Urinary bladder (tissue), 4 donors: ENCODE results near the gene OFD1. TPM values are rescaled to one million over a fixed set of nuclear protein-coding genes. Genes with fewer than 3 reads are reported as not detected.

Source experiments
- DNase-seq: peaks from one replicate; pipeline ENCODE4 v3.0.0-alpha.2; 2015; ENCODE audit errors: extremely low spot score
- H3K27ac ChIP-seq: one replicate; pipeline ENCODE4 v1.5.1; 2013; ENCODE audit warnings: low read depth, mild to moderate bottlenecking, moderate library complexity
- H3K36me3 ChIP-seq: one replicate; pipeline ENCODE4 v1.6.1; 2013; ENCODE audit warnings: mild to moderate bottlenecking, moderate library complexity; ENCODE audit not compliant: insufficient read depth
- H3K4me1 ChIP-seq: one replicate; pipeline ENCODE4 v1.6.1; 2013; ENCODE audit warnings: mild to moderate bottlenecking, moderate library complexity; ENCODE audit not compliant: insufficient read depth
- H3K4me3 ChIP-seq: one replicate; pipeline ENCODE4 v1.5.1; 2013; ENCODE audit warnings: low read depth, low read length
- WGBS: extraction: QIAGEN DNeasy Blood & Tissue Kit; methylation state at CpG from one replicate; pipeline ENCODE4 v1.1.7; 2013; 5-methylcytosine and 5-hydroxymethylcytosine counted together
- polyA plus RNA-seq: library from polyadenylated mRNA; stranded (reverse); fragments of 200-250 nt; gene quantifications from one replicate; pipeline ENCODE4 v1.2.3, GENCODE V29; 2013
- total RNA-seq: library from RNA; depleted of rRNA; stranded (reverse); fragments of >200 nt; gene quantifications from one replicate; pipeline ENCODE4 v1.2.3, GENCODE V29; 2014
- donor health status: healthy with polysubstance abuse.
- donor health status: healthy.

The OFD1 gene
- total and polyA plus RNA-seq, 2 donors: 11.4 to 52.3 TPM

- peaks cover 4% of the 10 kb centered on the region for H3K36me3 ChIP-seq
- no peaks in the 10 kb centered on the region for H3K4me1 ChIP-seq
- H3K27ac ChIP-seq: no peak overlapping the region
- no peak for DNase-seq
- no peak overlapping the region for H3K4me3 ChIP-seq
These were observed 16.3 kb downstream of the OFD1 start for GRCh38 chrX:13750812-13751211.

DNA sequence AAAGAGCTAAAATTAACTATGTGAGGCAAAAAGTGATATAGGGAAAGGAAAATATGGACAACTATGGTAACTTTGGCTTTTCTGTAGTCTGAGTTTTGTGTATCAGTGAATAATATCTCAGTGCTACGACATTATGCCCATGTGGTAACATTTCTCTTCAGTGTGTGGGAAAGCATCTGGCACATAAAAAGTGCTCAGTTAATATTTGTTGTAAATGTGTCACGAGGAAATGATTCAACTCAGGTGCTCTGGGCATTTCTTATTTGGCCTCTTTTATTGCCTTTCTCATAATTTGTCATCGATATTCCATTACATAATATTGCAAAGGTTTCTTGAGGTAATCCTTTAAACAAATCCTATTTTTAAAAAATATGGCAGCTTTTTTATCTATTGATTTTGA, 17.6 kb downstream of the OFD1 start:
- 74% methylated on average over 3 of the region's 3 CpGs for WGBS
- Histone ChIP-seq H3K4me1 (no peaks in the 10 kb centered on the region), H3K27ac (no peak overlapping the region), H3K36me3 (peaks cover 6% of the 10 kb centered on the region), H3K4me3 (no peak overlapping the region)
- no peak for DNase-seq

- Histone ChIP-seq H3K4me1 (no peaks in the 10 kb centered on the region), H3K36me3 (peaks cover 6% of the 10 kb centered on the region), H3K27ac (no peak overlapping the region), H3K4me3 (no peak overlapping the region)
- DNase-seq: no peak
- 62% methylated on average over 3 of the region's 3 CpGs for WGBS
These were observed 18.1 kb downstream of the OFD1 start for GRCh38 chrX:13752646-13753045.

GRCh38 chrX:13754765-13755164, 20.2 kb downstream of the OFD1 start:
- H3K27ac ChIP-seq: no peak overlapping the region
- no peak for DNase-seq
- WGBS: 98% methylated on average over 1 of the region's 1 CpG
- H3K36me3 ChIP-seq: peaks cover 4% of the 10 kb centered on the region
- no peaks in the 10 kb centered on the region for H3K4me1 ChIP-seq
- H3K4me3 ChIP-seq: no peak overlapping the region

- Histone ChIP-seq H3K36me3 (peaks cover 4% of the 10 kb centered on the region), H3K4me3 (no peak overlapping the region), H3K27ac (no peak overlapping the region), H3K4me1 (no peaks in the 10 kb centered on the region)
- 63% methylated on average over 1 of the region's 1 CpG for WGBS
- DNase-seq: no peak
These were observed 20.7 kb downstream of the OFD1 start for GRCh38 chrX:13755254-13755653.

DNA sequence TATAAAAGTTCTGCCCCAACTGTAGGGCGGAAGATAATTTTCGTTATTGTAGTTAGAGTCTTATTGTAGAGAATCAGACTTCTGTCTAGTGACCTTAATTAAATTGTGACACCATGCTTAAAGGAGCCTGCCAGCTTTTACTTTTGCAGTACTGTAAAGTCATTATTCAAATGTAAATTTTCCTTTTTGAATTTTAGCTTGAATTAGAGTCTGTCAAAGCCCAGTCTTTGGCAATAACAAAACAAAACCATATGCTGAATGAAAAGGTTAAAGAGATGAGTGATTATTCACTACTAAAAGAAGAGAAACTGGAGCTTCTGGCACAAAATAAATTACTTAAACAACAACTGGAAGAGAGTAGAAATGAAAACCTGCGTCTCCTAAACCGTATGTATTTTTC, 21.8 kb downstream of the OFD1 start:
- WGBS: 97% methylated on average over 4 of the region's 4 CpGs
- H3K36me3 ChIP-seq: peaks cover 6% of the 10 kb centered on the region
- no peak overlapping the region for H3K4me3 ChIP-seq
- H3K27ac ChIP-seq: no peak overlapping the region
- H3K4me1 ChIP-seq: no peaks in the 10 kb centered on the region
- no peak for DNase-seq

DNA sequence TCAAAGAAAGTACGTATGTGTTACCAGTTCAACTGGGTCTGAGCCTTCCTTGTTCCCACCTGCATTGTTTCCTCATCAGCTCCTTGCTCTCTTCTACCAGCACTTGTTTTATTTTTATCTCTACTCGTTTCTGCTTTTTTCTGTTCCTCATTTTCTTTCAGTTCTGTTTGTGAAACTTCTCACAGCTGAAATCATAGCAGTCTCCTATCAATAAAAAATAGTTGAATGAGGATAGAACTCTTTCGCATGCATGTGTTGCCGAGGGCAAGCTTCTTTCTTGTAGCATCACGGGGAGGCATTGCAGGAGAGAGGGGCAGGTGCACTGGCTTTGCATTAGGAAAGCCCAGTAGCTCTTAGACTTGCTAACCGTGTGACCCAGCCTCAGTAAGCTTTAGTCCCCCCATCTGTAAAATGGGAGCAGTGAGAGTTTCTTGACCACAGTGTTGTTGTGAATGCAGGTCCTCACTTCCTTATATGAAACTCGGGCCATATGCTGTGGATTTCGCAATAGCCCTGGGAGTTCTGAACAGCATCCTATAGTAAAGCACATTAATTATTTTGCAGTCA, 24.7 kb downstream of the OFD1 start:
- no peak overlapping the region for H3K4me3 ChIP-seq
- H3K36me3 ChIP-seq: peaks cover 4% of the 10 kb centered on the region
- 84% methylated on average over 8 of the region's 8 CpGs for WGBS
- H3K4me1 ChIP-seq: no peaks in the 10 kb centered on the region
- H3K27ac ChIP-seq: no peak overlapping the region
- no peak for DNase-seq

DNA sequence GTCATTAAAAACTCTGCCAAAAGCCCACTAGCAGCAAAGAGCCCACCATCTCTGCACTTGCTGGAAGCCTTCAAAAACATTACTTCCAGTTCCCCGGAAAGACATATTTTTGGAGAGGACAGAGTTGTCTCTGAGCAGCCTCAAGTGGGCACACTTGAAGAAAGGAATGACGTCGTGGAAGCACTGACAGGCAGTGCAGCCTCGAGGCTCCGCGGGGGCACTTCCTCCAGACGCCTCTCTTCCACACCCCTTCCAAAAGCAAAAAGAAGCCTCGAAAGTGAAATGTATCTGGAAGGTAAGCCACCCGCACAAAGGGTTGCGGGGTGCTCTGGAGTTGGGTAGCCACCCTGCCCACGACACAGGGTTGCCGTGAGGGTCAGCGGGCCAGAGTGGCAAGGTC, 25.9 kb downstream of the OFD1 start:
- H3K4me3 ChIP-seq: no peak overlapping the region
- peaks cover 4% of the 10 kb centered on the region for H3K36me3 ChIP-seq
- no peaks in the 10 kb centered on the region for H3K4me1 ChIP-seq
- DNase-seq: no peak
- H3K27ac ChIP-seq: no peak overlapping the region
- WGBS: 73% methylated on average over 13 of the region's 13 CpGs

DNA sequence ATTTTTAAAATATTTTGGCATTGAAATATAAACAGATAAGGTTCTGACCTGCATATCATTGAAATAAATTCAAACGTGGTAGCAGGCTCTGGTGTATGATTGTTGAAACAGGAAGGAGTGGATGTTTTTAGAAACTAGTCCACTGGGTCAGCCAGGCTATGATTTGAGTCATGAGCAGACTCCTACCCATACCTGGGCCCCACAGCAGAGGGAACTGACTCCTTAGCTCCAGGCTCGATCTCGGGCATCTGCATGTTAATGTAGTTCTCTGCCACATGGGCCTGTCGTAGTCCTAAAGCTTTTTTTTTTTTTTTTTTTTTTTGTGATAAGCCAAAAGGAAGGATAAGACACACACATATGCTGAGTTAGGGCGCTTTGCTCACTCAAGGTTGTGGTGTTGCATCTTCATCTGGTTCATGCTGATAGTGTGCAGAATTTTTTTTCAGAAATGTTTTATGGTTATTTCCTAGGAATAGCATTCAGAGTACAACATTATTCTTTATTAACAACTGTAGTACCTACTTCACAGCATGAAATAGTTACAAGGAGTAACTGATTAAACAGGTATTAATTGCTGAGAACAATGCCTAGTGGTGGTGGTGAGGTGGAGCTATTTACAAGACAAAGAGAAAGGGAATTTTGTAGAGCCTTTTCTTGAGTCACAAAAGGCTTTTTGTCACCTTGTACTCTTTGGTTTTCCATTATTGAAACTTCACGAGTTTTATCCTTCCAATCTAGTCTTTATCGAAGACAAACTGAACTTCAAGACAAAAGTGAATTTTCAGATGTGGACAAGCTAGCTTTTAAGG, 27.3 kb downstream of the OFD1 start:
- Histone ChIP-seq H3K4me3 (no peak overlapping the region), H3K27ac (no peak overlapping the region), H3K4me1 (no peaks in the 10 kb centered on the region), H3K36me3 (peaks cover 3% of the 10 kb centered on the region)
- DNase-seq: no peak
- WGBS: 61% methylated on average over 7 of the region's 7 CpGs

DNA sequence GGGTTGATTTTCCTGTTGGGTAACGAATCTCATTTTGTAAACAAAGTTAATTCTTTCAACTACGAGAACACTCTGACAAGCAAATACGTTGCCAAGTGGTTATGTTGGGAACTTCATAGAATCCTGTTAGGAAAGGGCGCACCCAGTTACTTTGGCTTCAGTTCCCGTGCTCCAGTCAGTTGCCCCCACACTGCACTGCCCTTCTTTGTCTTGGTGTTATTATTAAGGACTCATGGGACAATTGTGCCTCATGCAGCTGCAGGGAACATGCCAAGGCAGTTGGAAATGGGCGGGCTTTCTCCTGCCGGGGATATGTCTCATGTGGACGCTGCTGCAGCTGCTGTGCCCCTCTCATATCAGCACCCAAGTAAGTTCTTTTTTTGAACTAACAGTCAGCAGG, 28.9 kb downstream of the OFD1 start:
- no peak overlapping the region for H3K27ac ChIP-seq
- DNase-seq: no peak
- no peaks in the 10 kb centered on the region for H3K4me1 ChIP-seq
- H3K36me3 ChIP-seq: peaks cover 2% of the 10 kb centered on the region
- WGBS: 45% methylated on average over 8 of the region's 8 CpGs
- H3K4me3 ChIP-seq: no peak overlapping the region

DNA sequence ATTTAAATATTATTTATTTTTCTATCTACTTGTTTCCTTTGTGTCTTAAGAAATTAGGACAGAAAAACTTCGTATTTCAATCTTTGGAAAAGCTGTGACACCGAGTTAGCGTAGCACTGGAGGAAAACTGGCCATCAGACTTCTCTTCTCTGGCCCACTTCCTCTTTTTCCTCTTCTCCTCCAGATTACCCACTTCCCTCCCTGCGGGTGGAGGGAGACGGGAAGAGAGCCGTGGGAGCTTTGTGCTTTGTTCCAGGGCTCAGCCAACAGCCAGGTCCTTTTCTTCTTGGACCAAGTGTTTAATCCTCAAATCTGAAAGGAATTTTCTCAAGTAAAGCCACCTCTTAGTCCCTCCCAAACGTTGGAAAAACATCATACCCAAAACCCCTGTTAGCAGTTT, 29.7 kb downstream of the OFD1 start:
- Histone ChIP-seq H3K4me3 (no peak overlapping the region), H3K27ac (no peak overlapping the region), H3K36me3 (peaks cover 2% of the 10 kb centered on the region), H3K4me1 (no peaks in the 10 kb centered on the region)
- no peak for DNase-seq
- WGBS: 46% methylated on average over 7 of the region's 7 CpGs

DNA sequence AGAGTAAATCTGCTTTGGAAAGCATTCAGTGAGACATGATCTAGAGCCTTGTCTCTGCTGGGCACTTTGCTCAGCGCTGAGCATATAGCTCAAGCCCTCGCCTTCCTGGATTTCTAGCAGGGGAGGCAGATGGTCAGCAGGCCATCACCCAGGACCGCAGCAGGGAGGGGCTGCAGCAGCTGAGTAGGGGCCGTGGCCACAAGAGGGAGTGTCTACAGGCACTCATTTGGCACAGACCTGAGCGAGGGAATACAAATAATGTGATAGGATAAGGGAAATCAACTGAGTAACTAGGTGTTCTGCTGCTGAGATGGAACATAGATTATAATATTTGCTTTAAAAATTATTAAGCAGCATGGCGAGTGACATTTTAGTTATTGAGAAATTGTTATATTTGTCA, 30.2 kb downstream of the OFD1 start:
- H3K4me1 ChIP-seq: no peaks in the 10 kb centered on the region
- WGBS: 51% methylated on average over 6 of the region's 6 CpGs
- no peak overlapping the region for H3K4me3 ChIP-seq
- H3K27ac ChIP-seq: no peak overlapping the region
- peaks cover 2% of the 10 kb centered on the region for H3K36me3 ChIP-seq
- DNase-seq: no peak

- Histone ChIP-seq H3K4me1 (no peaks in the 10 kb centered on the region), H3K27ac (no peak overlapping the region), H3K4me3 (no peak overlapping the region), H3K36me3 (peaks cover 1% of the 10 kb centered on the region)
- 92% methylated on average over 4 of the region's 4 CpGs for WGBS
- no peak for DNase-seq
These were observed 34.4 kb downstream of the OFD1 start for GRCh38 chrX:13768939-13769338.

DNA sequence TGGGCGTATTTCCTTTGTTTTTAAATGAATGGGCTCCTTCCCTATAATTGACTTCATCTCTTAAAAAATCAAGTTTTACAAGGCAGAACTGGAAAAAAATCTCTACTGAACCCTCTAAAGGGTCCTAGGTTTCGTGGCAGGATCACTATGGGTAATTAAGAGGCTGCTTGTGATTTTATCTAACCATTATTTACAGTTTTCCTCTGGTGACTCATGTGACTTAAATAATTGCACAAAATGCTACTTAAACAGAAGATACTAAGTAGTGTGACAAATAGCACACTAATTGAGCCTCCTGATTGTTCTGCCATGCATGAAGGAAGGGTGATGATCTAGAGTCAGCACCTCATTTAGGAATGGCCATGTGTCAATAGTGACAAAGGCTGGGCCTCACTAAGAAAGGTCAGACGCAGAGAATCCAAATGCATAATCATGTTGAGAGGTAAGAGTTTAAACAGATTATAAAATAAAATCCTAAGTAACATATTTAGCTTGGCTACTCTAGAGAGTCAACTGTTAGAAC, 35.5 kb downstream of the OFD1 start:
- no peak for DNase-seq
- Histone ChIP-seq H3K4me1 (no peaks in the 10 kb centered on the region), H3K27ac (no peak overlapping the region), H3K36me3 (peaks cover 1% of the 10 kb centered on the region), H3K4me3 (no peak overlapping the region)
- 87% methylated on average over 3 of the region's 3 CpGs for WGBS
